B cell (primary cell): ENCODE measurements around the gene LZTS2.

Experiments used
- CTCF ChIP-seq: fragments of 200-600 bp; IDR thresholded peaks from one replicate; pipeline ENCODE4 v1.8.0; 2022; ENCODE audit warnings: antibody characterized with exemption, mild to moderate bottlenecking
- EZH2 ChIP-seq: IDR thresholded peaks from 2 replicates; pipeline ENCODE4 v1.6.1; 2012; ENCODE audit warnings: borderline replicate concordance, low read depth, mild to moderate bottlenecking, moderate library complexity, low read length; ENCODE audit not compliant: insufficient read depth, poor library complexity, severe bottlenecking

GRCh38 chr10:101036726-101037125 is 37.1 kb downstream of the LZTS2 start:
- no peak for TF ChIP-seq CTCF
- TF ChIP-seq EZH2 = no peak
